Hippocampal formation (tissue), 2 donors: ENCODE measurements around the gene BAHCC1.
A peak's percentile ranks its signal among the peaks of the same experiment; 100 is the strongest.

Experiments
- DNase-seq, 2 donors: peaks; one replicate each; lab custom pipeline; 2025; lab: John Stamatoyannopoulos, UW

Gene BAHCC1

GRCh38 chr17:81367171-81367570, 28.1 kb upstream of the BAHCC1 start:
- DNase-seq: no peak

DNA sequence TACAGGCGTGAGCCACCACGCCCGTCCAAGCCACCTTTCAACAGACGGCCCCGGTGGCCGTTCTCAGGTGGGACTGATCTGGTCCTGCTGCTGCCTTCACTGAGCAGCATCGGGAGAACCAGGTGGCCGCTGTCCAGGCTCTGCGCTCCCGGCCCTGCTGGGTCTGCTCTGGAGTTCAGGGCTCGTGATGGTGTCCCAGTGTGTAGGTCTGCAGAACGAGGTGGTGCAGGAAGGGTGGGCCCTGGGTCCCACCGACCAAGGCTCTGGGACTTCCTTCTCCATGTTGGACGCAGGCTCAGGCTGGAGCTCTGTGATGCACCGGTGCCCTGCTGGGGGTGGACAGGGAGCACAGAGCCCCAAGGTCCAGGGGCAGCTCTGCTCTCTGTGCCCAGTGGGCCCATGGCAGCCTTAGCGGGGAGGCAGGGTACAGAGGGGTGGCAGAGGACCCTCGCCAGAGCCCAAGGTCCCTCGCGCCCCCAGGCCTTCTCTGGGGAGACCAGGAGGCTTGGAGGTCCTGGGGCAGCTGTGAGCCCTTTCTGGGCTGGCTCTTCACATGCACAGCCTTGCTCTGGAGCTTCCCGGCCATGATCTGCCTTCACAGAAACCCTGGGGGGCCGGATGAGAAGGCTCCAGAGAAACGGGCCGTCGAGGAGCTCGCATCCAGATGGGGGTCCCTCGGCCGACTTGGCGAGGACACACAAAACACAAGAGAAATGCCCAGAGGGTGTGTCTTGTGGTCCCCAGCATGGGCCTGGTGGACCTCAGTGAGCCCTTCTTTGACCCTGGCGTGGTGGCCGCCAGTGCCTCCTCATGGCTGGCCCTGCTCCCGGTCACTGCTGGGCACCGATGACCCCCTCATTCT, 26.9 kb upstream of the BAHCC1 start:
- no peak for DNase-seq

GRCh38 chr17:81370294-81370693, 25.0 kb upstream of the BAHCC1 start:
- DNase-seq: no peak

DNA sequence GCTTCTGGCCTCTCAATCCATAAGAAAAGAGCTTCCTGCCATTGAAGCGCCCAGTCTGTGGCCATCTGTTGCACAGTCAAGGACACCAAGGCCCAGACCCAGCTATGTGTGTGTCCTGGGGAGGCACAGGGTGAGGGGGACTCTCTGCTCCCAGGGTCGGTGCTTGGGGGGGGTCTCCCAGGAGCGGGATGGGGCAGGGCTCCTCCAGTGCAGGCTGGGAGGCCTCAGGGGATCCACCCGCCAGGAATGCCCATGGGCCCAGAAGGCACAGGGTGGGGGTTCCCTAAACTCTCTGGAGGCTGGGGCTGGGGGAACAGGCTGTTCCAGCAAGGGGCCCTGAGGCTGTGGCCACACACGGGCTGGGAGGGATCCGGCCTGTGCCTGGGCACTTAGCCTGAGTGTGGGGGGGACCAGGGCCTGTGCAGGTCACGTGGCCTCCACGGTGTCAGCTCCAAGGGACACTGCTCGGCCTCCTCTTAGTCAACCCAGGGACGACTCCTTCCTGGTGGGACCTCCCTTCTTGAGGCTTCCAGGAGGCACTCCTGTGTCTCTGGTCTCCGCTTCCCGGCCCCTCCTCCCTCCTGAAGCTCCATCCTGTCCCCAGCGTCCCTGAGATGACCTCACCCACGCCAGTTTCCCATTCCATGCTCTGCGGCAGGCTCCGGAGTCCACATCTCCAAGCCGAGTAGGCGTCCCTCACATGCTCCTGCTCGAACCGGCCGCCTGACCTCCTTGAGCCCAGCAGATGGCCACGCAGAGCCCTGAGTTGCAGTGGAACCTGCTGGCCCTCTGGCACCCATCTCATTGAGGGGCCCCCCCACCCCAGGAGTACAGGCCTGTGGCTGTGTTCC, 23.1 kb upstream of the BAHCC1 start:
- peak in 1 of 2 donors; percentile 62 for DNase-seq

- DNase-seq: no peak
Observed at GRCh38 chr17:81373536-81374160, 21.6 kb upstream of the BAHCC1 start.

GRCh38 chr17:81374890-81375289, 20.4 kb upstream of the BAHCC1 start:
- no peak for DNase-seq

GRCh38 chr17:81376946-81377714, 18.1 kb upstream of the BAHCC1 start:
- no peak for DNase-seq

- DNase-seq: no peak
Observed at GRCh38 chr17:81378941-81379511, 16.2 kb upstream of the BAHCC1 start.

GRCh38 chr17:81379523-81379942, 15.7 kb upstream of the BAHCC1 start:
- DNase-seq: no peak

GRCh38 chr17:81380131-81380530, 15.1 kb upstream of the BAHCC1 start:
- no peak for DNase-seq

- peak in 1 of 2 donors; percentile 55 for DNase-seq
Observed at GRCh38 chr17:81380666-81381518, 14.4 kb upstream of the BAHCC1 start.

DNA sequence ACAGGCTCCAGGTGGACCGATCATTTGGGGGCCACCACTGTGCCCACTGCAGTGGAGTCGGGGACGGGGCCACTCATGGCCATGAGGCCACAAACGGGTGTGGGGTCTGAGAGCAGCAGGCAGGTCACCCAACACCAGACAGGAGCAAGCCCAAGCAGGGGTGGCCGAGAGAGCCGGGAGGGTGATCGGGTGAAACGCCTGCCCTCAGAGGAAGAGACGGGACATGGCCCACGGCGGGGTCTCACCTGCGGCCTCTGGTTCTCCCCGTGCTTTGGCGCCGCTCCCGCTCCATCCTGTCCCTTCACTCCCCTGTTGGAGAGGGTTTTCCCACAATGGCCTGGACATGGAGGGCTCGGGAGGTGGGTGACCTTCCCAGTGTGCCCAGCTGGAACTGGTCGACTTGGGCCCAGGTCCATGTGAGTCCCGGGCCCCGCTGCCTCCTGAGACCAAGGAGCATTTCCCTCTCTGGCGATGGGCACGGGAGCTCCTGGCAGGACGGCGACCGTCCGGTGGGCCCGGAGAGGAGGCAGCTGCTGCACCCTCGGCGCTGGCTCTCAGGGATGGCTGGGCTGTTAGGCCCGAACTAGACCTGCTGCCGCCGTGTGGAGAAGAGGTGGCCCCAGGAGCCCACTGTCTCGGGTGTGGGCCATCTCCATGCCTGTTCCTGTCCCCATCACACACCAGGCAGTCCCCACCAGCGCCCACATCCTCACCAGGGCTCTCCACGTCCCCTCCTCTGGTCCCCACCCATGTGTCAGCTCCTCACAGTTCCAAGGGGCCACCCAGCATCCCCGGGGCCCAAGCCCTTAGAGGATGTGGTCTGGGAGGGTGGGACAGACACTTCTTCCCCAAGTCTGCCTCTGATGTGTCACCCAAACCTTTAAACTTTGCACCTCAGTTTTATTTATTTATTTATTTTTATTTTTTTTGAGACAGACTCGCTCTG, 13.4 kb upstream of the BAHCC1 start:
- DNase-seq: no peak

DNA sequence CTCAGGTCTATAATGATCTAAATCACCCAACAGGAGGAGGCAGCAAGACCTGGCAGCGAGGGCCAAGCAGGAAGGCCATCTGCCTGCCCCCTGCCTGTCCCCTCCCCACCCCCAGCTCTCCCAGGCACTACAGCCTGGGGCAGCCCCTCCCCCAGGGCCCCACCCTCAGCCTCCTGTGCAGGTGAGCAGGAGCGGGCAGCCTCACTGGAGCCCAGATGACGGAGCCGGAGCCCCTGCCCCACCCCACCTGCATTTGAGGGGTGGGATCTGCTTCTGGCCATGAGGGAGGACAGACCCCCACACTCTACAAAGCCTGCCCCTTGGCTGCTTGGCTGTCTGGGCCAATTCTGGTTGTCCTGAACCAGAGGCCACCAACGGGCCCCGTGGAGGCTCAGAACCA, 12.4 kb upstream of the BAHCC1 start:
- no peak for DNase-seq

DNA sequence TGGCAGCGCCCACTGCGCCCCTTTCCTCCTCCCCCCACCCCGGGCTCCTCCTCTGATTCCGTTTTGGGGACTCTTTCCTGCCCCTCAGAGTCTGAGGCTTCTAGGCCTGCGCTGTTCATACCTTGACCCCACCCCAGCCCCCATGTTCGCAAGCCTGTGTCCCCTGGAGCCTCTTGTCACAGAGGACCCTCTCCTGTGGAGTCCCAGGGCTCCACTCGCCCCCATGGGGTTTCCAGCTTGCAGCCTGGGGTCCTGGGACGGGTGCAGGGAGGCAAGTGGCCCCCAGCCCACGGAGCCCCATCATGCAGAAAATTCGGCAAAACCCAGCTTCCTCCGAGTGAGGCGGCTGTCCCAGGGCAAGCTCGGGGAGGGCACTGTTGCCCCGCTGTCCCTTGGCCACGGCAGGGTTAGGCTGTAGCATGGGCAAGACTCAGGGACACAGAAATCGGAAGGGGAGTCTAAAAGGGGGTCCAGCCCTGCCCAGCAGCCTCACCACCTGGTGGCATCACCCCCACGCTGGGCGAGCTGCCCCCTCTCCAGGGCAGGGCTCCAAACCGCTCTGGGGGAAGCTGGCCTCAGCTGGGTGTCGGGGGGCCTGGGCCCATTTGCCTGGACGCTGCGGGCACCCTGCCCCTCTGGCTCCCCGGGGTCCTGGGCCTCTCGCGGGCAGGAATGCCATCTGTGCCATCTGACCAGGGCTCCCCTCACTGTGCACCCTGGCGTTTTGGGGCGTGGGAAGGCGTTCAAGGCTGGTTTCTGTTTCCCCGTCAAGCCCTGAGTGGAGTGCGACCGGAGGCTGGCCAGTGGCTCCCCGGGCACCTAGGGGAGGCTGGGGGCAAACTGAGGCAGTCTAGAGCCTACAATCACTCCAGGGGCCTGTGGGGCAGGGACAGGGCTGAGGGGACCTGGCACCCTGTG, 11.5 kb upstream of the BAHCC1 start:
- DNase-seq: no peak

DNA sequence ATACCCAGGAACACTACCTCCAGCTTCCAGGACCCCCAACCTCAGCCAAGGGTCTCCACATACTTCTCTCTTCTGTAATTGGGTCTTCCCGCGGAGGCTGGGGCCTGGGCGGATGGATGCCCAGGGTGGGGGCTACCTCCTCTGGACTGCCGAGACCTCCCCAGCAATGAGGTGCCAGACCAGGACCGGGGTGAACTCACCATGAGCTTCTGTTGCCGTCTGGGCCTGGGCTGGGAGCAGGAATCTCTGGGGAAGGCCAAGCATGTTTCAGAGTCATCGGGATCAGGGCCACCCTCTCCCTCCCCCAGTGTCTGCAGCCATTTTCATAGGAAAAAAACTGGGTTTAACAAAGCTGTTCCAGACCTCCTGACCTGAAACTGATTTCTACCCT, 10.3 kb upstream of the BAHCC1 start:
- no peak for DNase-seq

DNA sequence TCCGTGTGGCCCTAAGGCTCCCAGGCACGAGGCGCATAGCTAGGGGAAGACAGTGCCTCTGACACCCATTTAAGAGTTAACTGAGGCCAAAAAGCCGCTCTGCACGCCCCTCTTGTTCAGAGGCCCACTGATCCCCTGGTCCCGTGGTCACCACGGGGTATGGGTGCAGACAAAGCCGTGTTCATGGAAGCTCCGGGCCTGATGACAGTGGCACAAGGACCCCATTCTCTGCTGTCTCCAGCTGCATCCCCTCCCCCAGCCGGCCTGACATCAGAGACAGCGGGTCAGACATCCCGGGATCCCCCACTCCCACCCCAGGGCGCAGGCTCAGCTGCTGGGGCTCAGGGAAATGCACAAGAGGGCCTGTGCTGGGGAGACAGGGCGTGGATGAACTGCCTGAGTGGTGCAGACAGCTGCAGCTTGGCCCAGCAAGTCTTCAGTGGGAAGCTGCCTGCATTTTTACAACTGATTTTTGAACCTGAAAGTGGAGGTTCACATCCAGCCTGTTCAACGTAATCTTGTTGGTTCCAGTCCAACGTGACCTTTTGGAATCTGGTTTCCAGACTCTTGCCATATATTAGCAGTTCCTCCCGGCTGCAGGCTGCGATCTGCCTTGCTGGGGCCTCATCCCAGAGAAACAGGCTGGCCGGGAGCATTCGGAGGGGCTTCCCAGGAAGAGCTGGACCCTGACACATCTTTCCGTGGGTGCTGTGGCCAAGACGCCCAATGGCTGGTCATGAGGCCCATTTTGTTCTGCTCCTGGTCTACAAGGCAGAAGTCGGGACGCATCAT, 9.7 kb upstream of the BAHCC1 start:
- DNase-seq: peak; percentile 94 to 98

GRCh38 chr17:81386141-81386645, 9.1 kb upstream of the BAHCC1 start:
- no peak for DNase-seq
